HCT116 (cell line): ENCODE data around the gene MBL2.

Experiments
- EZH2 ChIP-seq: fragments of 200-600 bp; sonication (generic); IDR thresholded peaks from 2 replicates; pipeline ENCODE4 v1.6.1; 2017; ENCODE audit warnings: antibody characterized with exemption, mixed run types
- POLR2AphosphoS5 ChIP-seq: IDR thresholded peaks from 2 replicates; pipeline ENCODE4 v1.6.1; 2011; ENCODE audit warnings: mild to moderate bottlenecking, low read depth, low read length, moderate library complexity
- TF ChIP-seq, protein P1 (sequence below), 3 experiments: fragments of 200-600 bp in 1 of 3; sonication (generic) in 1 of 3; IDR thresholded peaks in 2 of 3; conservative IDR thresholded peaks in 1 of 3; 2 replicates each; pipeline ENCODE4 v1.5.1; 2012 to 2017; ENCODE audit warnings: low read depth in 2 of 3, low read length in 2 of 3, antibody characterized with exemption in 1 of 3, borderline replicate concordance in 1 of 3, control low read depth in 1 of 3, mild to moderate bottlenecking in 1 of 3, mixed read lengths in 1 of 3, mixed run types in 1 of 3, moderate library complexity in 1 of 3; ENCODE audit not compliant: insufficient read depth in 1 of 3

DNA sequence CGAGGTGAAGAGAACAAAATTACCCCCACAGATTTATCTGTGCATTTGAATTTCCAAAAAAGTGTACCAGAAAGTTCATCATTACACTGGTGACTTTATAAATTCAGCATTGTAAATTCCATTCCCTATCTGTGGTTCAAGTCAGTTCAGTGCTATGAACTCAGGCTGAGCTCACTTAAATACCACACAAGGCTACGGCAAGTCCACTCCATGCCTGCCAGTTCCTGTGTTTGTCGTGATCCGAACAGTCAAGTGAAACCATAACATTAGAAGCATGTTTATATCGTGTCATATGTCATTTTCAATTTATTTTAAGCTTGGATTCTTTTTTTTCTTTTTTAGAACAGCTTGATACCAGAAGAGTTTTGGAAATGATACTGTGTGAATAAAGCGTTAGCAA, 14.8 kb downstream of the MBL2 start:
- TF ChIP-seq, protein P1, sequence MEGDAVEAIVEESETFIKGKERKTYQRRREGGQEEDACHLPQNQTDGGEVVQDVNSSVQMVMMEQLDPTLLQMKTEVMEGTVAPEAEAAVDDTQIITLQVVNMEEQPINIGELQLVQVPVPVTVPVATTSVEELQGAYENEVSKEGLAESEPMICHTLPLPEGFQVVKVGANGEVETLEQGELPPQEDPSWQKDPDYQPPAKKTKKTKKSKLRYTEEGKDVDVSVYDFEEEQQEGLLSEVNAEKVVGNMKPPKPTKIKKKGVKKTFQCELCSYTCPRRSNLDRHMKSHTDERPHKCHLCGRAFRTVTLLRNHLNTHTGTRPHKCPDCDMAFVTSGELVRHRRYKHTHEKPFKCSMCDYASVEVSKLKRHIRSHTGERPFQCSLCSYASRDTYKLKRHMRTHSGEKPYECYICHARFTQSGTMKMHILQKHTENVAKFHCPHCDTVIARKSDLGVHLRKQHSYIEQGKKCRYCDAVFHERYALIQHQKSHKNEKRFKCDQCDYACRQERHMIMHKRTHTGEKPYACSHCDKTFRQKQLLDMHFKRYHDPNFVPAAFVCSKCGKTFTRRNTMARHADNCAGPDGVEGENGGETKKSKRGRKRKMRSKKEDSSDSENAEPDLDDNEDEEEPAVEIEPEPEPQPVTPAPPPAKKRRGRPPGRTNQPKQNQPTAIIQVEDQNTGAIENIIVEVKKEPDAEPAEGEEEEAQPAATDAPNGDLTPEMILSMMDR (IDR thresholded peaks at IDR 0.05 in 2 of 3, conservative IDR thresholded peaks at IDR 0.05 in 1 of 3; ENCODE audit: borderline replicate concordance in 1 of 3, insufficient read depth in 1 of 3, low read depth in 2 of 3, low read length in 2 of 3): no peak
- TF ChIP-seq POLR2AphosphoS5 (no peak), EZH2 (no peak)
